ENCODE measurements around the gene SNRNP48. TPM values are rescaled to one million over a fixed set of nuclear protein-coding genes. Genes with fewer than 3 reads are reported as not detected.

Gene SNRNP48
- polyA plus RNA-seq, 1 donor (not counting 4 experiments of a cell fraction or from before 2014, with no cell fraction given), result 12.2 TPM

GRCh38 chr6:7557652-7558051, 32.3 kb upstream of the SNRNP48 start:
- Histone ChIP-seq H3K27me3 (ENCODE audit: control insufficient read depth, extremely low read depth, insufficient read depth, low read length) (no peaks in the 10 kb centered on the region), H3K4me1 (ENCODE audit: control insufficient read depth, extremely low read depth, insufficient read depth, low read length) (peaks cover 27% of the 10 kb centered on the region), H3K36me3 (ENCODE audit: control insufficient read depth in 2 of 2, extremely low read depth in 1 of 2, insufficient read depth in 2 of 2, low read length in 2 of 2) (peaks cover 43 to 56% of the 10 kb centered on the region in 2 experiments), H3K9me3 (ENCODE audit: control insufficient read depth, low read depth, low read length) (no peaks in the 10 kb centered on the region), H4K20me1 (ENCODE audit: control insufficient read depth, extremely low read depth, insufficient read depth, low read length) (peaks cover 12% of the 10 kb centered on the region), H3K9ac (ENCODE audit: control insufficient read depth, extremely low read depth, insufficient read depth, low read length) (no peak overlapping the region), H3K9me1 (ENCODE audit: control insufficient read depth, extremely low read depth, insufficient read depth, low read length) (peaks cover 2% of the 10 kb centered on the region), H3K79me2 (ENCODE audit: control insufficient read depth, insufficient read depth, low read length) (peaks cover 81% of the 10 kb centered on the region), H3K4me2 (ENCODE audit: control insufficient read depth, extremely low read depth, insufficient read depth, low read depth, low read length) (no peak overlapping the region), H3K4me3 (ENCODE audit: control insufficient read depth in 2 of 3, extremely low read depth in 1 of 3, insufficient read depth in 2 of 3, low read depth in 1 of 3, low read length in 3 of 3) (no peak overlapping the region), H3K27ac (ENCODE audit: control insufficient read depth, insufficient read depth, low read length) (no peak overlapping the region), H2AFZ (ENCODE audit: control insufficient read depth, low read length) (no peak overlapping the region)
- TF ChIP-seq CTCF (optimal IDR thresholded peaks at IDR 0.05 in 1 of 3, IDR thresholded peaks at IDR 0.05 in 1 of 3, conservative IDR thresholded peaks at IDR 0.05 in 1 of 3; ENCODE audit: extremely low read depth in 1 of 3, insufficient read depth in 2 of 3, low read length in 3 of 3) (no peak), EZH2 (IDR thresholded peaks at IDR 0.05; ENCODE audit: low read length) (no peak)
- FAIRE-seq (no peak), DNase-seq (ENCODE audit: low read depth, low spot score) (no peak)
- dilution Hi-C loops (cut with MboI; ENCODE audit: extremely low pct_ligation_motif_present, low sequenced_read_pairs), result no loop called here

- no peak overlapping the region for H3K9ac ChIP-seq (ENCODE audit: control insufficient read depth, extremely low read depth, insufficient read depth, low read length)
- TF ChIP-seq EZH2 (IDR thresholded peaks at IDR 0.05; ENCODE audit: low read length) (no peak), CTCF (optimal IDR thresholded peaks at IDR 0.05 in 1 of 3, IDR thresholded peaks at IDR 0.05 in 1 of 3, conservative IDR thresholded peaks at IDR 0.05 in 1 of 3; ENCODE audit: extremely low read depth in 1 of 3, insufficient read depth in 2 of 3, low read length in 3 of 3) (no peak)
- H4K20me1 ChIP-seq (ENCODE audit: control insufficient read depth, extremely low read depth, insufficient read depth, low read length), result peaks cover 12% of the 10 kb centered on the region
- no peak overlapping the region for H3K27ac ChIP-seq (ENCODE audit: control insufficient read depth, insufficient read depth, low read length)
- peaks cover 16% of the 10 kb centered on the region for H3K4me1 ChIP-seq (ENCODE audit: control insufficient read depth, extremely low read depth, insufficient read depth, low read length)
- DNase-seq (ENCODE audit: low read depth, low spot score), result no peak
- no peak overlapping the region for H2AFZ ChIP-seq (ENCODE audit: control insufficient read depth, low read length)
- no peak overlapping the region for H3K4me3 ChIP-seq (ENCODE audit: control insufficient read depth in 2 of 3, extremely low read depth in 1 of 3, insufficient read depth in 2 of 3, low read depth in 1 of 3, low read length in 3 of 3)
- H3K9me1 ChIP-seq (ENCODE audit: control insufficient read depth, extremely low read depth, insufficient read depth, low read length), result peaks cover 2% of the 10 kb centered on the region
- peaks cover 85% of the 10 kb centered on the region for H3K79me2 ChIP-seq (ENCODE audit: control insufficient read depth, insufficient read depth, low read length)
- H3K36me3 ChIP-seq (ENCODE audit: control insufficient read depth in 2 of 2, extremely low read depth in 1 of 2, insufficient read depth in 2 of 2, low read length in 2 of 2), result peaks cover 51 to 60% of the 10 kb centered on the region in 2 experiments
- no peaks in the 10 kb centered on the region for H3K27me3 ChIP-seq (ENCODE audit: control insufficient read depth, extremely low read depth, insufficient read depth, low read length)
- dilution Hi-C loops (cut with MboI; ENCODE audit: extremely low pct_ligation_motif_present, low sequenced_read_pairs), result no loop called here
- H3K4me2 ChIP-seq (ENCODE audit: control insufficient read depth, extremely low read depth, insufficient read depth, low read depth, low read length), result no peak overlapping the region
- no peak for FAIRE-seq
- no peaks in the 10 kb centered on the region for H3K9me3 ChIP-seq (ENCODE audit: control insufficient read depth, low read depth, low read length)
These were observed 31.2 kb upstream of the SNRNP48 start for GRCh38 chr6:7558781-7559180.
